Activated T-helper 17 cell treated with anti-CD3 and anti-CD28 coated beads, Interleukin-2, amount 50 U/mL, for 72 hours (primary cell): Measurements from ENCODE around the gene POC1A. TPM values are rescaled to one million over a fixed set of nuclear protein-coding genes. Genes with fewer than 3 reads are reported as not detected.

Source experiments
- ATAC-seq: fragments of 150-1000 bp; cut with Tn5 transposase; replicated peaks from 2 replicates; pipeline ENCODE4 v1.10.0; 2021; ENCODE audit warnings: mild to moderate bottlenecking, moderate library complexity
- H3K27ac Mint-ChIP-seq: one replicate; pipeline ENCODE4 v1.8.0; 2022; ENCODE audit warnings: mixed read lengths
- H3K27me3 Mint-ChIP-seq: one replicate; pipeline ENCODE4 v1.8.0; 2022; ENCODE audit warnings: mixed read lengths
- H3K36me3 Mint-ChIP-seq: one replicate; pipeline ENCODE4 v1.8.0; 2022; ENCODE audit warnings: low read depth, mild to moderate bottlenecking, mixed read lengths
- H3K4me1 Mint-ChIP-seq: one replicate; pipeline ENCODE4 v1.8.0; 2022; ENCODE audit warnings: mixed read lengths
- H3K4me3 Mint-ChIP-seq: one replicate; pipeline ENCODE4 v1.8.0; 2022; ENCODE audit warnings: mild to moderate bottlenecking, mixed read lengths
- H3K9me3 Mint-ChIP-seq: one replicate; pipeline ENCODE4 v1.8.0; 2022; ENCODE audit warnings: mixed read lengths
- total RNA-seq, 2 donors: library from RNA; stranded (reverse); gene quantifications; one replicate each; pipeline ENCODE4 v1.2.3, GENCODE V29; 2022

POC1A gene
- total RNA-seq, 2 donors from 2014 or later = 19.5 to 28.1 TPM

GRCh38 chr3:52086976-52087663 is 67.1 kb downstream of the POC1A start:
- H3K36me3 Mint-ChIP-seq = no peaks in the 10 kb centered on the region
- peak overlapping the region; percentile 83 for H3K27ac Mint-ChIP-seq
- ATAC-seq = peak; percentile 36
- H3K4me1 Mint-ChIP-seq = peaks cover 8% of the 10 kb centered on the region
- no peaks in the 10 kb centered on the region for H3K9me3 Mint-ChIP-seq
- no peak overlapping the region for H3K4me3 Mint-ChIP-seq
- no peaks in the 10 kb centered on the region for H3K27me3 Mint-ChIP-seq

- H3K36me3 Mint-ChIP-seq = no peaks in the 10 kb centered on the region
- H3K27ac Mint-ChIP-seq = peak overlapping the region; percentile 83
- H3K27me3 Mint-ChIP-seq = no peaks in the 10 kb centered on the region
- no peak for ATAC-seq
- H3K9me3 Mint-ChIP-seq = no peaks in the 10 kb centered on the region
- H3K4me3 Mint-ChIP-seq = no peak overlapping the region
- H3K4me1 Mint-ChIP-seq = peaks cover 8% of the 10 kb centered on the region
These were observed 67.8 kb downstream of the POC1A start for GRCh38 chr3:52086461-52086860.

GRCh38 chr3:52085681-52086282 is 68.4 kb downstream of the POC1A start:
- Mint-ChIP-seq H3K36me3 (no peaks in the 10 kb centered on the region), H3K4me3 (no peak overlapping the region), H3K4me1 (peaks cover 8% of the 10 kb centered on the region), H3K27ac (peak overlapping the region; percentile 28), H3K9me3 (no peaks in the 10 kb centered on the region), H3K27me3 (no peaks in the 10 kb centered on the region)
- ATAC-seq = peak; percentile 38

GRCh38 chr3:52084954-52085680 is 69.1 kb downstream of the POC1A start:
- Mint-ChIP-seq H3K36me3 (no peaks in the 10 kb centered on the region), H3K4me3 (no peak overlapping the region), H3K9me3 (no peaks in the 10 kb centered on the region), H3K27ac (peak overlapping the region; percentile 28), H3K27me3 (no peaks in the 10 kb centered on the region), H3K4me1 (peaks cover 8% of the 10 kb centered on the region)
- ATAC-seq = no peak

- H3K27me3 Mint-ChIP-seq = no peaks in the 10 kb centered on the region
- no peaks in the 10 kb centered on the region for H3K9me3 Mint-ChIP-seq
- H3K27ac Mint-ChIP-seq = no peak overlapping the region
These were observed 69.8 kb downstream of the POC1A start for GRCh38 chr3:52084216-52084945.

GRCh38 chr3:52083556-52084087 is 70.6 kb downstream of the POC1A start:
- ATAC-seq = no peak
- Mint-ChIP-seq H3K4me3 (no peak overlapping the region), H3K27ac (no peak overlapping the region), H3K4me1 (peaks cover 8% of the 10 kb centered on the region), H3K36me3 (no peaks in the 10 kb centered on the region), H3K27me3 (no peaks in the 10 kb centered on the region), H3K9me3 (no peaks in the 10 kb centered on the region)

More at GRCh38 chr3:52084216-52084945, 69.8 kb downstream of the POC1A start:
- Mint-ChIP-seq H3K4me3 (no peak overlapping the region), H3K4me1 (peaks cover 8% of the 10 kb centered on the region), H3K36me3 (no peaks in the 10 kb centered on the region)
- ATAC-seq = no peak

- Mint-ChIP-seq H3K27ac (no peak overlapping the region), H3K9me3 (no peaks in the 10 kb centered on the region), H3K27me3 (no peaks in the 10 kb centered on the region), H3K4me3 (no peak overlapping the region), H3K4me1 (peaks cover 8% of the 10 kb centered on the region), H3K36me3 (no peaks in the 10 kb centered on the region)
- ATAC-seq = no peak
These were observed 71.3 kb downstream of the POC1A start for GRCh38 chr3:52082951-52083350.

GRCh38 chr3:52080830-52081719 is 73.1 kb downstream of the POC1A start:
- peak overlapping the region; percentile 56 for H3K27ac Mint-ChIP-seq
- H3K9me3 Mint-ChIP-seq = no peaks in the 10 kb centered on the region
- H3K4me1 Mint-ChIP-seq = no peaks in the 10 kb centered on the region
- H3K27me3 Mint-ChIP-seq = no peaks in the 10 kb centered on the region
- H3K36me3 Mint-ChIP-seq = no peaks in the 10 kb centered on the region
- no peak overlapping the region for H3K4me3 Mint-ChIP-seq
- ATAC-seq = no peak

GRCh38 chr3:52079958-52080357 is 74.3 kb downstream of the POC1A start:
- no peaks in the 10 kb centered on the region for H3K27me3 Mint-ChIP-seq
- H3K4me1 Mint-ChIP-seq = no peaks in the 10 kb centered on the region
- no peak for ATAC-seq
- H3K4me3 Mint-ChIP-seq = no peak overlapping the region
- H3K27ac Mint-ChIP-seq = no peak overlapping the region
- H3K9me3 Mint-ChIP-seq = no peaks in the 10 kb centered on the region
- no peaks in the 10 kb centered on the region for H3K36me3 Mint-ChIP-seq

GRCh38 chr3:52078781-52079560 is 75.3 kb downstream of the POC1A start:
- Mint-ChIP-seq H3K27ac (no peak overlapping the region), H3K36me3 (no peaks in the 10 kb centered on the region), H3K27me3 (no peaks in the 10 kb centered on the region), H3K4me1 (no peaks in the 10 kb centered on the region), H3K9me3 (no peaks in the 10 kb centered on the region), H3K4me3 (no peak overlapping the region)
- no peak for ATAC-seq

GRCh38 chr3:52077925-52078324 is 76.3 kb downstream of the POC1A start:
- Mint-ChIP-seq H3K36me3 (no peaks in the 10 kb centered on the region), H3K4me1 (no peaks in the 10 kb centered on the region), H3K27me3 (no peaks in the 10 kb centered on the region), H3K27ac (no peak overlapping the region), H3K9me3 (no peaks in the 10 kb centered on the region), H3K4me3 (no peak overlapping the region)
- ATAC-seq = no peak

GRCh38 chr3:52076896-52077780 is 77.1 kb downstream of the POC1A start:
- H3K9me3 Mint-ChIP-seq = no peaks in the 10 kb centered on the region
- H3K27me3 Mint-ChIP-seq = no peaks in the 10 kb centered on the region
- H3K4me1 Mint-ChIP-seq = no peaks in the 10 kb centered on the region
- H3K27ac Mint-ChIP-seq = peak overlapping the region; percentile 43
- no peak overlapping the region for H3K4me3 Mint-ChIP-seq
- no peaks in the 10 kb centered on the region for H3K36me3 Mint-ChIP-seq
- ATAC-seq = no peak
